SK-N-SH treated with all-trans-retinoic acid at 6 μM for 48 hours (cell line): ENCODE measurements around the gene NAALADL2.

Experiments used
- PATZ1 ChIP-seq: fragments of 250-450 bp; sonication (Bioruptor Pico); IDR thresholded peaks from 2 replicates; pipeline ENCODE4 v1.8.0; 2020; ENCODE audit warnings: mild to moderate bottlenecking, moderate library complexity, borderline replicate concordance
- SNAI2 ChIP-seq: fragments of 250-450 bp; sonication (Bioruptor Pico); IDR thresholded peaks from 2 replicates; pipeline ENCODE4 v1.5.0; 2020; ENCODE audit warnings: mild to moderate bottlenecking, moderate library complexity
- ZFP3 ChIP-seq: fragments of 250-450 bp; sonication (Bioruptor Pico); IDR thresholded peaks from 2 replicates; pipeline ENCODE4 v1.5.0; 2020; ENCODE audit warnings: mild to moderate bottlenecking, moderate library complexity
- ZNF565 ChIP-seq: fragments of 450-650 bp; formaldehyde crosslinking; conservative IDR thresholded peaks from 2 replicates; pipeline ENCODE4 v1.5.0; 2020; ENCODE audit warnings: low read depth, mild to moderate bottlenecking, moderate library complexity
- TF ChIP-seq, protein P1 (sequence below): fragments of 250-450 bp; sonication (Bioruptor Pico); IDR thresholded peaks from 2 replicates; pipeline ENCODE4 v1.5.1; 2021; ENCODE audit warnings: mild to moderate bottlenecking, moderate library complexity

DNA sequence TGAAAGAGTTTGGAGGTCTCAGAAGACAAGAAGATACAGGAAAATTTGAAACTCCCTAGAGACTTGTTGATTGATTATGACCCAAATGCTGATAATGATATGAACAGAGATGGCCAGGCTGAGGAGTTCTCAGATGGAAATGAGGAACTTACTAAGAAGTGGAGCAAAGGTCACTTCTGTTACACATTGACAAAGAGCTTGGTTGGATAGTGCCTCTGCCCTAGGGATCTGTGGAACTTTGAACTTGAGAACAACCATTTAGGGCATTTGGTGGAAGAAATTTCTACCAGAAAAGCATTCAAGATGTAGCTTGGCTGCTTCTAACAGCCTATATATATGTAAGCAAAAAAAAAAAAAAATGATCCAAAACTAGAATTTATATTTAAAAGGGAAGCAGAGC, 48.9 kb upstream of the NAALADL2 start:
- no peak for TF ChIP-seq PATZ1 (CRISPR knock-in tag)
- TF ChIP-seq ZFP3 (CRISPR knock-in tag), result no peak
- no peak for TF ChIP-seq SNAI2
- TF ChIP-seq ZNF565, result no peak
- TF ChIP-seq, protein P1, sequence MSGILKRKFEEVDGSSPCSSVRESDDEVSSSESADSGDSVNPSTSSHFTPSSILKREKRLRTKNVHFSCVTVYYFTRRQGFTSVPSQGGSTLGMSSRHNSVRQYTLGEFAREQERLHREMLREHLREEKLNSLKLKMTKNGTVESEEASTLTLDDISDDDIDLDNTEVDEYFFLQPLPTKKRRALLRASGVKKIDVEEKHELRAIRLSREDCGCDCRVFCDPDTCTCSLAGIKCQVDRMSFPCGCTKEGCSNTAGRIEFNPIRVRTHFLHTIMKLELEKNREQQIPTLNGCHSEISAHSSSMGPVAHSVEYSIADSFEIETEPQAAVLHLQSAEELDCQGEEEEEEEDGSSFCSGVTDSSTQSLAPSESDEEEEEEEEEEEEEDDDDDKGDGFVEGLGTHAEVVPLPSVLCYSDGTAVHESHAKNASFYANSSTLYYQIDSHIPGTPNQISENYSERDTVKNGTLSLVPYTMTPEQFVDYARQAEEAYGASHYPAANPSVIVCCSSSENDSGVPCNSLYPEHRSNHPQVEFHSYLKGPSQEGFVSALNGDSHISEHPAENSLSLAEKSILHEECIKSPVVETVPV, result no peak
